Stomach (tissue), 9 donors: ENCODE measurements around the gene ATF7. TPM values are rescaled to one million over a fixed set of nuclear protein-coding genes. Genes with fewer than 3 reads are reported as not detected.

Experiments used
- DNase-seq, 2 donors: peaks; one replicate each; pipeline versions ENCODE4 v3.0.0 to v3.0.0-alpha.2; 2013 to 2019
- H3K27ac ChIP-seq, 5 donors: fragments of 200-600 bp in 4 of 5; sonication (generic) in 4 of 5; one replicate each; pipeline ENCODE4 v1.5.1; 2013 to 2019; ENCODE audit warnings: mild to moderate bottlenecking in 1 of 5, moderate library complexity in 1 of 5
- H3K27me3 ChIP-seq, 3 donors: fragments of 200-600 bp; sonication (generic); one replicate each; pipeline ENCODE4 v1.5.1; 2017 to 2019; ENCODE audit warnings: mixed run types in 1 of 3
- H3K36me3 ChIP-seq, 4 donors: fragments of 200-600 bp; sonication (generic); 1 replicate in 3 of 4; 2 replicates in 1 of 4; pipeline ENCODE4 v1.5.1; 2016 to 2019
- H3K4me1 ChIP-seq, 4 donors: fragments of 200-600 bp; sonication (generic); one replicate each; pipeline ENCODE4 v1.5.1; 2016 to 2019
- H3K4me3 ChIP-seq, 4 donors: fragments of 200-600 bp; sonication (generic) in 3 of 4; one replicate each; pipeline ENCODE4 v1.5.1; 2016 to 2019; ENCODE audit warnings: mild to moderate bottlenecking in 1 of 4
- H3K9me3 ChIP-seq, 4 donors: fragments of 200-600 bp; sonication (generic); one replicate each; pipeline ENCODE4 v1.5.1; 2016 to 2019
- EP300 ChIP-seq: sonication (generic); formaldehyde crosslinking; IDR thresholded peaks from one replicate; pipeline ENCODE4 v1.6.1; 2017; ENCODE audit warnings: antibody characterized with exemption
- POLR2A ChIP-seq, 4 donors: fragments of 450-650 bp; IDR thresholded peaks; one replicate each; pipeline ENCODE4 v1.6.1; 2016; ENCODE audit warnings: antibody characterized with exemption in 4 of 4, control low read depth in 2 of 4, mild to moderate bottlenecking in 1 of 4, moderate library complexity in 1 of 4
- POLR2AphosphoS5 ChIP-seq, 3 donors: sonication (generic); formaldehyde crosslinking; IDR thresholded peaks; one replicate each; pipeline ENCODE4 v1.6.1; 2016; ENCODE audit warnings: antibody characterized with exemption in 3 of 3
- WGBS, 5 donors: extraction: QIAGEN DNeasy Blood & Tissue Kit in 3 of 5; methylation state at CpG; one replicate each; pipeline versions ENCODE4 v1.1.5 to v1.1.7; 2013 to 2018; 5-methylcytosine and 5-hydroxymethylcytosine counted together
- intact Hi-C: fragments of 100-400 bp; cut with DNase I; formaldehyde crosslinking; loops from one replicate; pipeline ENCODE4 v1.15.1; 2023; ENCODE audit warnings: low total_unique reads
- polyA plus RNA-seq, 3 donors: library from polyadenylated mRNA; stranded (reverse); fragments of 200-250 nt; gene quantifications; one replicate each; pipeline ENCODE4 v1.2.3, GENCODE V29; 2013
- total RNA-seq, 5 donors: library from RNA; depleted of rRNA; stranded (reverse); fragments of >200 nt; gene quantifications; one replicate each; pipeline versions ENCODE4 v1.1.0 to v1.2.3, GENCODE V29; 2014 to 2016
- TF ChIP-seq, protein P1 (sequence below), 7 experiments: fragments of 450-650 bp in 4 of 7; fragments of 200-600 bp in 3 of 7; sonication (generic) in 3 of 7; IDR thresholded peaks; one replicate each; pipeline ENCODE4 v1.5.1; 2016 to 2019; ENCODE audit warnings: antibody characterized with exemption in 7 of 7, control low read depth in 2 of 7, mild to moderate bottlenecking in 1 of 7
- donor health status: healthy with polysubstance abuse.
- donor health status: Bipolar disorder and iron deficiency.
- donor health status: healthy.

ATF7 gene
- total and polyA plus RNA-seq, 8 donors = 9.0 to 93.4 (median 16.3) TPM

GRCh38 chr12:53631721-53632120, 5.5 kb upstream of the ATF7 start:
- no peak overlapping the region for H3K4me3 ChIP-seq
- 73 to 92% (median 75%) methylated on average over 1 of the region's 1 CpG; no CpG with 5 or more reads in 1 of the 5 donors for WGBS, 5 donors
- intact Hi-C loops = no loop called here
- no peak overlapping the region for H3K27ac ChIP-seq
- DNase-seq = no peak
- no peaks in the 10 kb centered on the region for H3K36me3 ChIP-seq
- no peaks in the 10 kb centered on the region for H3K9me3 ChIP-seq
- H3K27me3 ChIP-seq = no peaks in the 10 kb centered on the region
- H3K4me1 ChIP-seq = peaks cover 2 to 7% (median 6%) of the 10 kb centered on the region in 4 donors
- no peak for TF ChIP-seq POLR2AphosphoS5 (IDR thresholded peaks at IDR 0.05)
- no peak for TF ChIP-seq EP300
- no peak for TF ChIP-seq POLR2A (IDR thresholded peaks at IDR 0.05)
- TF ChIP-seq, protein P1, sequence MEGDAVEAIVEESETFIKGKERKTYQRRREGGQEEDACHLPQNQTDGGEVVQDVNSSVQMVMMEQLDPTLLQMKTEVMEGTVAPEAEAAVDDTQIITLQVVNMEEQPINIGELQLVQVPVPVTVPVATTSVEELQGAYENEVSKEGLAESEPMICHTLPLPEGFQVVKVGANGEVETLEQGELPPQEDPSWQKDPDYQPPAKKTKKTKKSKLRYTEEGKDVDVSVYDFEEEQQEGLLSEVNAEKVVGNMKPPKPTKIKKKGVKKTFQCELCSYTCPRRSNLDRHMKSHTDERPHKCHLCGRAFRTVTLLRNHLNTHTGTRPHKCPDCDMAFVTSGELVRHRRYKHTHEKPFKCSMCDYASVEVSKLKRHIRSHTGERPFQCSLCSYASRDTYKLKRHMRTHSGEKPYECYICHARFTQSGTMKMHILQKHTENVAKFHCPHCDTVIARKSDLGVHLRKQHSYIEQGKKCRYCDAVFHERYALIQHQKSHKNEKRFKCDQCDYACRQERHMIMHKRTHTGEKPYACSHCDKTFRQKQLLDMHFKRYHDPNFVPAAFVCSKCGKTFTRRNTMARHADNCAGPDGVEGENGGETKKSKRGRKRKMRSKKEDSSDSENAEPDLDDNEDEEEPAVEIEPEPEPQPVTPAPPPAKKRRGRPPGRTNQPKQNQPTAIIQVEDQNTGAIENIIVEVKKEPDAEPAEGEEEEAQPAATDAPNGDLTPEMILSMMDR (IDR thresholded peaks at IDR 0.05) = no peak

- intact Hi-C loops = no loop called here
Measured at GRCh38 chr12:53627919-53628318, 1.7 kb upstream of the ATF7 start.

DNA sequence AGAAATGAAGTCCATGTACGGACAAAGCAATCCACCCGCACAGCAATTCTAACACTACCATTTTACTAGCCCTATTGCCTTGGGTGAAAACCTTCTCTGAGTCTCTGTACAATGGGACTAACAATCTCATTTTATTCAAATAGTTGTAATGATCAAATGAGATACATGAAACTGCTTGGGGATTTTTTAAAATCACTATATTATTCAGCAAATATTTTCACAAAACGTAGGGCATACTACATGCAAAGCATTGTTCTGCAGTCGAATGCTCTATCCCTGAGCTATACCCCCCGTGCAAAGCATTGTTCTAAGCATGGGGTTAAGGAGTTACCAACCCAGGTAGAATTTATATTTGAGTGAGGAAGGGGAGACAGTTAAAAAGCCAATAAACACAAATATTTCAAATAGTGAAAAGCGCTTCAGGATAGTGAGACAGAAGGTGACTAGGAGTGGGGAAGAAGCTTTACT, 554 bp upstream of the ATF7 start:
- no peaks in the 10 kb centered on the region for H3K27me3 ChIP-seq
- peak overlapping the region; percentile 59 to 86 (median 72) for H3K4me3 ChIP-seq
- intact Hi-C loops = no loop called here
- 20 to 27% (median 21%) methylated on average over 6 of the region's 6 CpGs for WGBS, 5 donors
- peak overlapping the region; percentile 92 to 95 (median 94) for H3K27ac ChIP-seq
- peaks cover 18 to 48% (median 36%) of the 10 kb centered on the region in 4 donors for H3K4me1 ChIP-seq
- H3K36me3 ChIP-seq = no peaks in the 10 kb centered on the region
- no peaks in the 10 kb centered on the region for H3K9me3 ChIP-seq
- no peak for DNase-seq
- TF ChIP-seq, protein P1 (IDR thresholded peaks at IDR 0.05) = no peak
- no peak for TF ChIP-seq EP300
- TF ChIP-seq POLR2A (IDR thresholded peaks at IDR 0.05) = no peak
- no peak for TF ChIP-seq POLR2AphosphoS5 (IDR thresholded peaks at IDR 0.05)

More at GRCh38 chr12:53627919-53628318, 1.7 kb upstream of the ATF7 start:
- 82 to 89% (median 88%) methylated on average over 11 of the region's 11 CpGs for WGBS, 5 donors
- Histone ChIP-seq H3K4me1 (peaks cover 15 to 36% (median 26%) of the 10 kb centered on the region in 4 donors), H3K36me3 (no peaks in the 10 kb centered on the region), H3K4me3 (no peak overlapping the region), H3K27me3 (no peaks in the 10 kb centered on the region), H3K27ac (no peak overlapping the region), H3K9me3 (no peaks in the 10 kb centered on the region)
- TF ChIP-seq POLR2AphosphoS5 (IDR thresholded peaks at IDR 0.05) (no peak), EP300 (no peak), POLR2A (IDR thresholded peaks at IDR 0.05) (no peak)
- TF ChIP-seq, protein P1 (IDR thresholded peaks at IDR 0.05) = no peak
- DNase-seq = no peak

GRCh38 chr12:53625373-53625945, 723 bp downstream of the ATF7 start:
- Histone ChIP-seq H3K4me3 (peak overlapping the region; percentile 59 to 86 (median 72)), H3K27me3 (no peaks in the 10 kb centered on the region), H3K36me3 (no peaks in the 10 kb centered on the region), H3K9me3 (no peaks in the 10 kb centered on the region), H3K27ac (peak overlapping the region; percentile 92 to 95 (median 94)), H3K4me1 (peaks cover 18 to 61% (median 41%) of the 10 kb centered on the region in 4 donors)
- DNase-seq = no peak
- WGBS, 5 donors = 6 to 11% (median 10%) methylated on average over 5 of the region's 5 CpGs
- intact Hi-C loops = no loop called here
- TF ChIP-seq EP300 = no peak
- TF ChIP-seq, protein P1 (IDR thresholded peaks at IDR 0.05) = no peak
- no peak for TF ChIP-seq POLR2A (IDR thresholded peaks at IDR 0.05)
- no peak for TF ChIP-seq POLR2AphosphoS5 (IDR thresholded peaks at IDR 0.05)
